ENCODE measurements around the gene CDC42BPB.

GRCh38 chr14:102885737-102886447, 171.5 kb downstream of the CDC42BPB start:
- TF ChIP-seq CTCF (IDR thresholded peaks at IDR 0.05) (no peak), REST (IDR thresholded peaks at IDR 0.05; ENCODE audit: insufficient read depth in 1 of 2, low read depth in 2 of 2, low read length in 1 of 2) (no peak), SIN3A (IDR thresholded peaks at IDR 0.05; ENCODE audit: borderline replicate concordance, insufficient read depth, low read depth, low read length) (no peak)

All from Panc1 (cell line).